Measurements from ENCODE around the gene PGS1.
"Not testable (repeated sequence)": the region's sequence is repeated elsewhere in the genome, so short reads cannot be mapped to it uniquely, and the experiment has no call there.

Gene PGS1

GRCh38 chr17:78378225-78379130, at the start of gene PGS1:
TSS of gene PGS1 (plus strand) at chr17:78378649. CDS start at chr17:78378666, 17 bp downstream.
- DNase-seq (peak; percentile 82), ATAC-seq (ENCODE audit: insufficient read depth, low read depth) (peak; percentile 87)
- Histone ChIP-seq H3K27me3 (ENCODE audit: insufficient read depth, low read length, poor library complexity) (no peaks in the 10 kb centered on the region), H3K4me2 (ENCODE audit: insufficient read depth, low read length) (peak within 1 kb of the TSS; percentile 95), H3K27ac (ENCODE audit: low read length) (peak within 1 kb of the TSS; percentile 70), H4K20me1 (ENCODE audit: insufficient read depth, low read length) (peaks cover 26% of the 10 kb centered on the region), H2AFZ (ENCODE audit: low read depth, low read length) (peak within 1 kb of the TSS; percentile 99), H3K36me3 (ENCODE audit: insufficient read depth, low read length) (peaks cover 16% of the 10 kb centered on the region), H3K4me3 (ENCODE audit: low read depth in 1 of 2, low read length in 2 of 2) (peak within 1 kb of the TSS; percentile 60 to 89), H3K79me2 (ENCODE audit: insufficient read depth, low read length) (peaks cover 48% of the 10 kb centered on the region), H3K9me3 (ENCODE audit: insufficient read depth, low read length, severe bottlenecking) (no peaks in the 10 kb centered on the region), H3K4me1 (ENCODE audit: insufficient read depth, low read length) (peaks cover 39% of the 10 kb centered on the region), H3K9ac (ENCODE audit: low read depth, low read length) (peak within 1 kb of the TSS; percentile 69)
- TF ChIP-seq CTCF (IDR thresholded peaks at IDR 0.05; ENCODE audit: borderline replicate concordance, extremely low read depth, low read length, poor library complexity, severe bottlenecking) (peak; percentile 3), EZH2 (IDR thresholded peaks at IDR 0.05; ENCODE audit: borderline replicate concordance, low read depth, low read length, severe bottlenecking) (no peak)

- H3K9ac ChIP-seq (ENCODE audit: low read depth, low read length), result no peak overlapping the region
- no peak overlapping the region for H3K27ac ChIP-seq (ENCODE audit: low read length)
- no peaks in the 10 kb centered on the region for H3K9me3 ChIP-seq (ENCODE audit: insufficient read depth, low read length, severe bottlenecking)
- no peak overlapping the region for H2AFZ ChIP-seq (ENCODE audit: low read depth, low read length)
- H3K27me3 ChIP-seq (ENCODE audit: insufficient read depth, low read length, poor library complexity), result no peaks in the 10 kb centered on the region
- ATAC-seq (ENCODE audit: insufficient read depth, low read depth) (0 out of 3 replicates have a peak, but pooled peaks have one; percentile 17), DNase-seq (no peak)
- no peaks in the 10 kb centered on the region for H3K79me2 ChIP-seq (ENCODE audit: insufficient read depth, low read length)
- no peak overlapping the region for H3K4me3 ChIP-seq (ENCODE audit: low read depth in 1 of 2, low read length in 2 of 2)
- no peaks in the 10 kb centered on the region for H3K4me1 ChIP-seq (ENCODE audit: insufficient read depth, low read length)
- TF ChIP-seq EZH2 (IDR thresholded peaks at IDR 0.05; ENCODE audit: borderline replicate concordance, low read depth, low read length, severe bottlenecking), result no peak
- TF ChIP-seq CTCF (IDR thresholded peaks at IDR 0.05; ENCODE audit: borderline replicate concordance, extremely low read depth, low read length, poor library complexity, severe bottlenecking), result no peak
- no peaks in the 10 kb centered on the region for H3K36me3 ChIP-seq (ENCODE audit: insufficient read depth, low read length)
- H4K20me1 ChIP-seq (ENCODE audit: insufficient read depth, low read length), result no peaks in the 10 kb centered on the region
- H3K4me2 ChIP-seq (ENCODE audit: insufficient read depth, low read length), result no peak overlapping the region
Observed at GRCh38 chr17:78329263-78330059, 49.0 kb upstream of the PGS1 start.

DNA sequence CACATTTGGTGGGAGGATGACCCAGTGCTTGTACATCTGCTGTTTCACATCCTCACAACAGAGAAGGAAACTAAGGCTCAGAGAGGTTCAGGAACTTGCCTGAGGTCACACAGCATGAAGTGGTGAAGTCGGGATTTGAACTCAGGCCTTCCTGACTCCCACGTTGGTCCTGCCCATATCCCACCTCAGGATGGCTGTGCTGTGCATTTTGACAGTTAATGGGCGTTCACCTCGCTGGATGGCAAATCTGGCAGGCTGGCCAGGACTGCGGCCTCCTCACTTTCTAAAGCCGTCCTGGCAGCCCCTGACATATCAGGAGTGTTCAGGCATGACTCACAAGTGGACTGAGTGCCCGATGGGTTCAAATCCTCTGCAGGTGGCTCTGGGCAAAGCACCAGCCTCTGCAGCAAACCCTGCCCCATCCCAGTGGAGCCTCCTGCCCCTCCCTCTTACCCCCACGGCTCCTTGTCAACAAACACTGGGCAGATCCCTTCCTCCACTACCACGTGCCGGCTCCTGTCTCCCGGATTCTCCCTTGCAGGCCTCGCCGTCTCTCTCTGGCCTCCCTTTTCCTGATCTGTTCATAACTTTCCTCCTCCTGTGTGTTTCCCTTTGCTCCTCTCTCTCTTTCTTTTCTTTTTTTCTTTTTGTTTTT, 47.8 kb upstream of the PGS1 start:
- Histone ChIP-seq H3K27me3 (ENCODE audit: insufficient read depth, low read length, poor library complexity) (no peaks in the 10 kb centered on the region), H3K4me1 (ENCODE audit: insufficient read depth, low read length) (no peaks in the 10 kb centered on the region), H2AFZ (ENCODE audit: low read depth, low read length) (no peak overlapping the region), H4K20me1 (ENCODE audit: insufficient read depth, low read length) (no peaks in the 10 kb centered on the region), H3K79me2 (ENCODE audit: insufficient read depth, low read length) (no peaks in the 10 kb centered on the region), H3K4me2 (ENCODE audit: insufficient read depth, low read length) (no peak overlapping the region), H3K4me3 (ENCODE audit: low read depth in 1 of 2, low read length in 2 of 2) (no peak overlapping the region), H3K36me3 (ENCODE audit: insufficient read depth, low read length) (no peaks in the 10 kb centered on the region), H3K27ac (ENCODE audit: low read length) (no peak overlapping the region), H3K9me3 (ENCODE audit: insufficient read depth, low read length, severe bottlenecking) (no peaks in the 10 kb centered on the region), H3K9ac (ENCODE audit: low read depth, low read length) (no peak overlapping the region)
- no peak for TF ChIP-seq EZH2 (IDR thresholded peaks at IDR 0.05; ENCODE audit: borderline replicate concordance, low read depth, low read length, severe bottlenecking)
- TF ChIP-seq CTCF (IDR thresholded peaks at IDR 0.05; ENCODE audit: borderline replicate concordance, extremely low read depth, low read length, poor library complexity, severe bottlenecking), result no peak
- DNase-seq (no peak), ATAC-seq (ENCODE audit: insufficient read depth, low read depth) (no peak)

GRCh38 chr17:78331355-78331754, 47.1 kb upstream of the PGS1 start:
- not testable (repeated sequence) for H3K4me1 ChIP-seq (ENCODE audit: insufficient read depth, low read length); H3K79me2 ChIP-seq (ENCODE audit: insufficient read depth, low read length); DNase-seq; H3K36me3 ChIP-seq (ENCODE audit: insufficient read depth, low read length); H3K27me3 ChIP-seq (ENCODE audit: insufficient read depth, low read length, poor library complexity); H3K4me3 ChIP-seq (ENCODE audit: low read depth in 1 of 2, low read length in 2 of 2); H3K4me2 ChIP-seq (ENCODE audit: insufficient read depth, low read length); H3K27ac ChIP-seq (ENCODE audit: low read length); H3K9ac ChIP-seq (ENCODE audit: low read depth, low read length); H4K20me1 ChIP-seq (ENCODE audit: insufficient read depth, low read length); ATAC-seq (ENCODE audit: insufficient read depth, low read depth); H3K9me3 ChIP-seq (ENCODE audit: insufficient read depth, low read length, severe bottlenecking); H2AFZ ChIP-seq (ENCODE audit: low read depth, low read length)

All from DND-41 (cell line).